Ascending aorta (tissue), 2 donors: ENCODE measurements around the gene THAP9. TPM values are rescaled to one million over a fixed set of nuclear protein-coding genes. Genes with fewer than 3 reads are reported as not detected.

Experiments used
- DNase-seq, 2 donors: peaks; one replicate each; pipeline ENCODE4 v3.0.0-alpha.2; 2019; ENCODE audit warnings: low spot score in 2 of 2
- H3K27ac ChIP-seq, 2 donors: fragments of 200-600 bp; sonication (generic); one replicate each; pipeline ENCODE4 v1.5.1; 2016 to 2017; ENCODE audit warnings: mild to moderate bottlenecking in 1 of 2
- H3K27me3 ChIP-seq: fragments of 200-600 bp; sonication (generic); one replicate; pipeline ENCODE4 v1.5.1; 2017
- H3K36me3 ChIP-seq, 2 donors: fragments of 200-600 bp; sonication (generic); one replicate each; pipeline ENCODE4 v1.5.1; 2016
- H3K4me1 ChIP-seq, 2 donors: fragments of 200-600 bp; sonication (generic); one replicate each; pipeline ENCODE4 v1.5.1; 2016 to 2017; ENCODE audit warnings: mild to moderate bottlenecking in 1 of 2
- H3K4me3 ChIP-seq, 2 donors: fragments of 200-600 bp; sonication (generic); one replicate each; pipeline ENCODE4 v1.5.1; 2016 to 2017; ENCODE audit warnings: mild to moderate bottlenecking in 1 of 2
- H3K9me3 ChIP-seq, 2 donors: fragments of 200-600 bp; sonication (generic); one replicate each; pipeline ENCODE4 v1.5.1; 2016
- intact Hi-C: fragments of 100-400 bp; cut with DNase I; formaldehyde crosslinking; loops from one replicate; pipeline ENCODE4 v1.15.1; 2023
- total RNA-seq: library from RNA; depleted of rRNA; stranded (reverse); fragments of >200 nt; gene quantifications from one replicate; pipeline ENCODE4 v1.1.0, GENCODE V29; 2016
- TF ChIP-seq, protein P1 (sequence below), 3 experiments: fragments of 200-600 bp in 2 of 3; fragments of 450-650 bp in 1 of 3; sonication (generic) in 2 of 3; IDR thresholded peaks; one replicate each; pipeline ENCODE4 v1.5.1; 2016 to 2019; ENCODE audit warnings: antibody characterized with exemption in 3 of 3, mild to moderate bottlenecking in 1 of 3, moderate library complexity in 1 of 3

The THAP9 gene
- total RNA-seq, 1 donor from 2014 or later: 0.32 TPM

DNA sequence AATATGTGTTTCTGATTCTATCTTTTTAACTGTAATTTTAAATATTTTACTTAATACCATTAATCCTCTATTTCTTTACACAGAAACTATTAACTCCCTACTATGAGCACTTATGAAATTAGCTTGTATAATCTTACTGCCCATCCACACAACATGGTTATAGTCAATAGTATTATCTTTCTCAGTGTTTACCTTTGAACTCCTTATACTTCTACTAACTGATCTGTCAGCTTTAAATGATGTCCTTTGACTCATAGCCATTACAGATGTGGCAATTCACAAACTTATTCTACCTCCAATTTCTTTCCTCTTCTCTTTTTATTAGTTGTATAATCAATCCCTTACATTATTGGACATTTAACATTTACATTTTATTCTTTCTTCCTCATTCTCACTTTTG is 15.1 kb upstream of the THAP9 start:
- DNase-seq: no peak
- Histone ChIP-seq H3K9me3 (no peaks in the 10 kb centered on the region), H3K36me3 (peaks cover 5 to 15% of the 10 kb centered on the region in 2 donors), H3K27ac (no peak overlapping the region), H3K4me3 (no peak overlapping the region), H3K4me1 (peaks cover 13 to 17% of the 10 kb centered on the region in 2 donors), H3K27me3 (no peaks in the 10 kb centered on the region)
- intact Hi-C loops: no loop called here
- TF ChIP-seq, protein P1, sequence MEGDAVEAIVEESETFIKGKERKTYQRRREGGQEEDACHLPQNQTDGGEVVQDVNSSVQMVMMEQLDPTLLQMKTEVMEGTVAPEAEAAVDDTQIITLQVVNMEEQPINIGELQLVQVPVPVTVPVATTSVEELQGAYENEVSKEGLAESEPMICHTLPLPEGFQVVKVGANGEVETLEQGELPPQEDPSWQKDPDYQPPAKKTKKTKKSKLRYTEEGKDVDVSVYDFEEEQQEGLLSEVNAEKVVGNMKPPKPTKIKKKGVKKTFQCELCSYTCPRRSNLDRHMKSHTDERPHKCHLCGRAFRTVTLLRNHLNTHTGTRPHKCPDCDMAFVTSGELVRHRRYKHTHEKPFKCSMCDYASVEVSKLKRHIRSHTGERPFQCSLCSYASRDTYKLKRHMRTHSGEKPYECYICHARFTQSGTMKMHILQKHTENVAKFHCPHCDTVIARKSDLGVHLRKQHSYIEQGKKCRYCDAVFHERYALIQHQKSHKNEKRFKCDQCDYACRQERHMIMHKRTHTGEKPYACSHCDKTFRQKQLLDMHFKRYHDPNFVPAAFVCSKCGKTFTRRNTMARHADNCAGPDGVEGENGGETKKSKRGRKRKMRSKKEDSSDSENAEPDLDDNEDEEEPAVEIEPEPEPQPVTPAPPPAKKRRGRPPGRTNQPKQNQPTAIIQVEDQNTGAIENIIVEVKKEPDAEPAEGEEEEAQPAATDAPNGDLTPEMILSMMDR (IDR thresholded peaks at IDR 0.05): no peak

DNA sequence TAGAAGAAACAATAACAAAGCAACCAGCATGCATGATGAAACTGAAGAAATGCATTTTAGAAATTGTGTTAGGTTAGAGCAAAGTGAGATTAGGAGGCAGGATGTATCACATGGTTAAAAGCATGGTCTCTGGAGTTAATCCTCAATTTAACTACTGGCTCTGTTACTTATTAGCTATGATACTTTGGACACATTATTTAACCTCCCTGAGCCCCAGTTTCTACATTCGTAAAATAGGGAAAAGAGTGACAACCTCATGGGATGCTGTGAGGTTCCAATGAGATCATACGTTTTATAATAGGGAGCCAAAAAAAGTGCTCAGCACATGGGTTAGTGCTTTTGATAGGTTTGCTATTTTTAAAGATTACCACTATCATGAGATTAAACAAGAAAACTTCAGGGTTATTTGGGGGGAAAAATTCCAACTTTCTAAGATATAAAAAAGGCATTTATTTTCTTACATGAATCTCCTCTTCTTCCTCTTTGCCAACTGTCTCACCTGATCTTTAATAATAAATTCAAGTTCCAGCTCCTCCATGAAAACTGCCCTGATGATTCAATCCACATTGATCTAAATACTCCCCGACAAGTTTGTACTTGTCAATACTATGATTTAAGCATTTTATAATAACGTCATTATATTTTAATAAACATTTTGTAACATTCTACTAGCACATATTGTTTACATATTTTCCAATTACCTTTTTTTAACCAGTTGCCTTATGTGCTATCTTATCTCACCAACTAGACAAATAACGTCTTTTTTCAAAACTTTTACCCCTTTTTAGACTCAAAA is 14.2 kb upstream of the THAP9 start:
- DNase-seq: no peak
- H3K4me3 ChIP-seq: no peak overlapping the region
- H3K9me3 ChIP-seq: no peaks in the 10 kb centered on the region
- H3K27me3 ChIP-seq: no peaks in the 10 kb centered on the region
- peaks cover 13 to 17% of the 10 kb centered on the region in 2 donors for H3K4me1 ChIP-seq
- peak overlapping the region in 1 of 2 donors; percentile 1 for H3K27ac ChIP-seq
- peaks cover 0 to 6% of the 10 kb centered on the region in 2 donors for H3K36me3 ChIP-seq
- intact Hi-C loops: no loop called here
- TF ChIP-seq, protein P1 (IDR thresholded peaks at IDR 0.05): no peak

DNA sequence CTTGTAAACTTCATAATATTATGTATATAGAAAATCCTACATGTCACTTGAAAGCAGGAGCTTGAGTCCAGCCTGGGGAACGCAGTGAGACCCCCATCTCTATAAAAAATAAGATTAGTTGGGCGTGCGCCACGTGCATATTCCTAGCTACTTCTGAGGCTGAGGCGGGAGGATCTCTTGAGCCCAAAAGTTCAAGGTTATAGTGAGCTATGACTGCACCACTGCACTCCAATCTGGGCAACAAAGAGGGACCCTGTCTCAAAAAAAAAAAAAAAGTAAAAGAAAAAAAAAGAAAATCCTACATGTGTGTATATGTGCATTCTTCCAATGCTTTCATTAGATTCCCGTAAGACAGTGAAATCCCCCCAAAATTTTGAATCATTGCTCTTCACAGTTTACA is 11.2 kb upstream of the THAP9 start:
- H3K9me3 ChIP-seq: no peaks in the 10 kb centered on the region
- peak overlapping the region; percentile 87 to 91 for H3K4me3 ChIP-seq
- H3K4me1 ChIP-seq: peaks cover 13 to 21% of the 10 kb centered on the region in 2 donors
- H3K27ac ChIP-seq: peak overlapping the region; percentile 98 to 99
- intact Hi-C loops: no loop called here
- DNase-seq: no peak
- TF ChIP-seq, protein P1 (IDR thresholded peaks at IDR 0.05): no peak
- peaks cover 0 to 13% of the 10 kb centered on the region in 2 donors for H3K36me3 ChIP-seq
- H3K27me3 ChIP-seq: no peaks in the 10 kb centered on the region

DNA sequence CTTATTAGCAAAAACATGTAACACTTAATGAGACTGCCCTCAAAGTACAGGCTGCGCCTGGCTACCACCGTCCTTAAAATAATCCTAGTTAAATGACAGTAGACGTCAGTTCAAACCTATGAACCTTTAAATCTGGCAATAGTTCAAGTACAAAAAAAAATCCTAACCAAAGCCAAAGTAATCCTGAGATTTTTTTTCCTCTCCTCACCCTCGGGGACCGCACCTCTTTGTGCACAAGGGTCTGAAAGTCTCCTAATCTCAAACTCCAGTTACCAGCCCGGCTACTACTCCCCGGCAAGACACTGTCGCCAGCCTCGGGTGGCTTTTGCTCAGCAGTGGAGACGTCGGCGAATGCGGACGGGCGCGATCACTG is 10.0 kb upstream of the THAP9 start:
- Histone ChIP-seq H3K4me3 (peak overlapping the region; percentile 87 to 91), H3K27me3 (no peaks in the 10 kb centered on the region), H3K9me3 (no peaks in the 10 kb centered on the region), H3K4me1 (peaks cover 13 to 16% of the 10 kb centered on the region in 2 donors), H3K27ac (peak overlapping the region; percentile 98 to 99), H3K36me3 (peaks cover 0 to 25% of the 10 kb centered on the region in 2 donors)
- intact Hi-C loops: loop anchor here (2.0 to 10.0 kb wide), 5 partner anchors 392 to 603 kb away; partner anchors contain the start of genes ABRAXAS1 and COQ2
- no peak for DNase-seq
- TF ChIP-seq, protein P1 (IDR thresholded peaks at IDR 0.05): no peak

DNA sequence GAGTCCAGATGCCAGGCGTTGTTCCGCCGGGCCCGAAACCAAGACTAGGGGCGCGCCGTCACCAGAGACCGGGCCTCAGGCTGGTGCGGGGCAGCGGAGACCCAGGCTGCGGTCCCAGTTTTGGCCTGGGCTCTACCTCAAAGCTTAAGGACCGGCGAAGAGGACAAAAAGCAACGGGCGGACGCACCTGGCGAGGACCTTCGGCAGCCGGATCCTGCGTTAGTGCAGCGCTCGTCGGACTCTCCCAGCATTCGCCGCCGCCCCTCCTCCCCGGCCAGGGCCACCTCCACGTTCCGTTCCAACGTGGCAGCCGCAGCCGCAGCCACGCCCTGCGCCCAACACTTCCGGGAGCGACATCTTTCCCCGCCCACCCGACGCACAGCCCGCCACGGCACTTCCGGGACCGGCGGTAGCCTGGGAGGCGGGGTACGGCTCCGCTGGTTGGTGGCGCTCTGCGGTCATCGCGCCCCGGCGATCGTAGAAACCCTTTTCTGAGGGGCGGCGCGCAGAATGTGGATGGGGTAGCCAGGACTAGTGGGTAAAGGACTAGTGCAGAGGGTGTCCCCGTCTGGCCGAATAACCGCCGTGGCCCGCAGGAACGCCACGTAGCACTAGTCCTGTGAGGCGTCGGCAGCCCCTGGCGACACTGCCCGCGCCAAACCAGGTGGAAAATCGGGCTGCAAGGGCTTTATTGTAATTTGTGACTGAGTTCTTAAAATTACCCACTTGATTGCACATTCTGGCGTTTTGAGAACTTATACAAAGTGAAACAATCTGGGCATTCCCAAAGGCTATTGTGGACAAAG is 9.4 kb upstream of the THAP9 start, which contains the start of gene SEC31A:
TSS of gene SEC31A (minus strand) at position 253 of the 806 bp plus-strand sequence. CDS start 9,217 bp downstream, outside the sequence.
- H3K27me3 ChIP-seq: no peaks in the 10 kb centered on the region
- no peaks in the 10 kb centered on the region for H3K9me3 ChIP-seq
- peaks cover 8 to 11% of the 10 kb centered on the region in 2 donors for H3K4me1 ChIP-seq
- TF ChIP-seq, protein P1 (IDR thresholded peaks at IDR 0.05): peak in 1 of 3 experiments; percentile 20
- peaks cover 0 to 27% of the 10 kb centered on the region in 2 donors for H3K36me3 ChIP-seq
- H3K4me3 ChIP-seq: peak within 1 kb of the TSS; percentile 87 to 91
- H3K27ac ChIP-seq: peak within 1 kb of the TSS; percentile 98 to 99
- peak; percentile 75 to 97 for DNase-seq
- intact Hi-C loops: loop anchor here (1.0 to 10.0 kb wide), 6 partner anchors 9 to 604 kb away; partner anchors contain the start of genes ABRAXAS1, COQ2 and THAP9
